GM12878 (cell line): ENCODE results near the gene CELF2. TPM values are rescaled to one million over a fixed set of nuclear protein-coding genes. Genes with fewer than 3 reads are reported as not detected.

Experiments used
- CBFB ChIP-seq: IDR thresholded peaks from 2 replicates; pipeline ENCODE4 v1.6.1; 2016; ENCODE audit warnings: antibody characterized with exemption, low read depth
- FOXM1 ChIP-seq: IDR thresholded peaks from 2 replicates; pipeline ENCODE4 v1.6.1; 2012; ENCODE audit warnings: low read depth, mild to moderate bottlenecking, inconsistent platforms, low read length, moderate library complexity
- MEF2B ChIP-seq: fragments of 450-650 bp; IDR thresholded peaks from 2 replicates; pipeline ENCODE4 v1.6.1; 2018; ENCODE audit warnings: mild to moderate bottlenecking, moderate library complexity; ENCODE audit not compliant: partially characterized antibody, poor library complexity, severe bottlenecking
- MXI1 ChIP-seq: fragments of 150-350 bp; IDR thresholded peaks from 2 replicates; pipeline ENCODE4 v1.6.1; 2011; ENCODE audit warnings: low read depth, mild to moderate bottlenecking, inconsistent platforms, low read length, improper control_type of control experiment
- MYC ChIP-seq: IDR thresholded peaks from 2 replicates; pipeline ENCODE4 v1.6.1; 2011; ENCODE audit warnings: mild to moderate bottlenecking, low read length, moderate library complexity, inconsistent platforms; ENCODE audit not compliant: insufficient read depth, insufficient replicate concordance, insufficient read length, severe bottlenecking
- NR2F1 ChIP-seq: fragments of 450-650 bp; conservative IDR thresholded peaks from 2 replicates; pipeline ENCODE4 v1.6.1; 2017; ENCODE audit warnings: mild to moderate bottlenecking
- POLR2AphosphoS5 ChIP-seq: IDR thresholded peaks from 2 replicates; pipeline ENCODE4 v1.6.1; 2011; ENCODE audit warnings: mild to moderate bottlenecking, low read length, inconsistent platforms
- SIX5 ChIP-seq: IDR thresholded peaks from 2 replicates; pipeline ENCODE4 v1.6.1; 2011; ENCODE audit warnings: mild to moderate bottlenecking, low read depth, low read length, moderate library complexity; ENCODE audit not compliant: severe bottlenecking
- STAT1 ChIP-seq: fragments of 450-650 bp; conservative IDR thresholded peaks from 2 replicates; pipeline ENCODE4 v1.6.1; 2014; ENCODE audit warnings: antibody characterized with exemption, mild to moderate bottlenecking
- SUPT20H ChIP-seq: IDR thresholded peaks from 2 replicates; pipeline ENCODE4 v1.6.1; 2011; ENCODE audit warnings: low read depth, mild to moderate bottlenecking, low read length, moderate library complexity, borderline replicate concordance; ENCODE audit not compliant: control insufficient read depth
- TCF12 ChIP-seq: IDR thresholded peaks from 2 replicates; pipeline ENCODE4 v1.6.1; 2011; ENCODE audit warnings: low read depth, mild to moderate bottlenecking, low read length
- ZNF207 ChIP-seq: fragments of 450-650 bp; IDR thresholded peaks from 2 replicates; pipeline ENCODE4 v1.6.1; 2014; ENCODE audit warnings: antibody characterized with exemption, mild to moderate bottlenecking, borderline replicate concordance
- polyA plus RNA-seq, 11 experiments: library from polyadenylated mRNA; depleted of rRNA in 4 of 11; unstranded in 6 of 11; stranded (reverse) in 5 of 11; fragments of >200 nt; fragmentation: Nextera tagmentation in 4 of 11; fragmentation: Illumina TruSeq in 1 of 11; extraction: Ambion mirVana in 4 of 11; extraction: Trizol in 1 of 11; gene quantifications; 1 replicate in 1 of 11; 2 replicates in 10 of 11; pipeline versions ENCODE4 v1.2.1 to v1.2.3, GENCODE V29; 2011 to 2016; ENCODE audit warnings: inconsistent platforms in 2 of 11, missing spikeins in 2 of 11, low read depth in 1 of 11
- total RNA-seq, 4 experiments: library from RNA; depleted of rRNA in 3 of 4; stranded (reverse); fragments of >200 nt in 3 of 4; fragmentation: Illumina TruSeq in 1 of 4; extraction: Trizol in 1 of 4; gene quantifications; 2 replicates each; pipeline versions ENCODE4 v1.2.1 to v1.2.3, GENCODE V29; 2013 to 2021
- TF ChIP-seq, protein P1 (sequence below): fragments of 450-650 bp; formaldehyde crosslinking; IDR thresholded peaks from 2 replicates; pipeline ENCODE4 v1.4.0; 2020; ENCODE audit warnings: mild to moderate bottlenecking, moderate library complexity
- TF ChIP-seq, protein P2 (sequence below): fragments of 450-650 bp; IDR thresholded peaks from 2 replicates; pipeline ENCODE4 v1.6.1; 2016; ENCODE audit warnings: mild to moderate bottlenecking, moderate library complexity, borderline replicate concordance
- TF ChIP-seq, protein P3 (sequence below): IDR thresholded peaks from 2 replicates; pipeline ENCODE4 v1.6.1; 2012; ENCODE audit warnings: improper control_type of control experiment, low read depth, low read length; ENCODE audit not compliant: insufficient replicate concordance

CELF2 gene
- total and polyA plus RNA-seq, 10 of the 15 experiments (the other 5 are each of a cell fraction or from before 2014, with no cell fraction given) = 20.8 to 129 (median 86.3) TPM

DNA sequence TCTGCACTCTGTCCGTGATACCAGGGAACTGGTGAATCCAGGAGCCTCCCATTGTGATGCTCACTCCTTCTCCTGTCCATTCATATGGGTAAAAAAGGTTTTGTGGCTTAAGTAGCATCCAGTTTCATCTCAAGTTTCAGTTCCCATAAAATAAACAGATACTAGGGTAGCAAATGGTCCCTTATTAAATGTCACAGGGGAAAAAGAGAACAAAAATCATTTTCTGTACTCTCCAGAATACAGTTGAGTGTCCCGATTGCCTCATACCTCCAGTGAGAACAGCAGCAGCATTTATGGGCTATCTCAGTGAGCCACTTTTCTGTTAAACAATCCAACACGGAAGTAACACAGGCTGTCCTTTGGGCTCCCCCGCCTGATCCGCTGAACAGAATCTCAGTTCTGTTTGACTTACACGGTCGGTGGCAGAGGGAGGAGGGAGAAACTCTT lies 179.6 kb downstream of the CELF2 start (continued):
- TF ChIP-seq, protein P1, sequence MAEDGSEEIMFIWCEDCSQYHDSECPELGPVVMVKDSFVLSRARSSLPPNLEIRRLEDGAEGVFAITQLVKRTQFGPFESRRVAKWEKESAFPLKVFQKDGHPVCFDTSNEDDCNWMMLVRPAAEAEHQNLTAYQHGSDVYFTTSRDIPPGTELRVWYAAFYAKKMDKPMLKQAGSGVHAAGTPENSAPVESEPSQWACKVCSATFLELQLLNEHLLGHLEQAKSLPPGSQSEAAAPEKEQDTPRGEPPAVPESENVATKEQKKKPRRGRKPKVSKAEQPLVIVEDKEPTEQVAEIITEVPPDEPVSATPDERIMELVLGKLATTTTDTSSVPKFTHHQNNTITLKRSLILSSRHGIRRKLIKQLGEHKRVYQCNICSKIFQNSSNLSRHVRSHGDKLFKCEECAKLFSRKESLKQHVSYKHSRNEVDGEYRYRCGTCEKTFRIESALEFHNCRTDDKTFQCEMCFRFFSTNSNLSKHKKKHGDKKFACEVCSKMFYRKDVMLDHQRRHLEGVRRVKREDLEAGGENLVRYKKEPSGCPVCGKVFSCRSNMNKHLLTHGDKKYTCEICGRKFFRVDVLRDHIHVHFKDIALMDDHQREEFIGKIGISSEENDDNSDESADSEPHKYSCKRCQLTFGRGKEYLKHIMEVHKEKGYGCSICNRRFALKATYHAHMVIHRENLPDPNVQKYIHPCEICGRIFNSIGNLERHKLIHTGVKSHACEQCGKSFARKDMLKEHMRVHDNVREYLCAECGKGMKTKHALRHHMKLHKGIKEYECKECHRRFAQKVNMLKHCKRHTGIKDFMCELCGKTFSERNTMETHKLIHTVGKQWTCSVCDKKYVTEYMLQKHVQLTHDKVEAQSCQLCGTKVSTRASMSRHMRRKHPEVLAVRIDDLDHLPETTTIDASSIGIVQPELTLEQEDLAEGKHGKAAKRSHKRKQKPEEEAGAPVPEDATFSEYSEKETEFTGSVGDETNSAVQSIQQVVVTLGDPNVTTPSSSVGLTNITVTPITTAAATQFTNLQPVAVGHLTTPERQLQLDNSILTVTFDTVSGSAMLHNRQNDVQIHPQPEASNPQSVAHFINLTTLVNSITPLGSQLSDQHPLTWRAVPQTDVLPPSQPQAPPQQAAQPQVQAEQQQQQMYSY (CRISPR knock-in tag) = no peak
- TF ChIP-seq MEF2B (peak; percentile 74), FOXM1 (peak; percentile 87), MYC (no peak), CBFB (peak; percentile 83; the same call in 1 of the 2 replicates), TCF12 (0 out of 2 replicates have a peak, but pooled peaks have one; percentile 9), NR2F1 (no peak; the same call in 1 of the 2 replicates), SIX5 (peak; percentile 6), ZNF207 (no peak; the same call in 1 of the 2 replicates), MXI1 (no peak), POLR2AphosphoS5 (peak; percentile 83), STAT1 (no peak), SUPT20H (no peak)
- TF ChIP-seq, protein P2, sequence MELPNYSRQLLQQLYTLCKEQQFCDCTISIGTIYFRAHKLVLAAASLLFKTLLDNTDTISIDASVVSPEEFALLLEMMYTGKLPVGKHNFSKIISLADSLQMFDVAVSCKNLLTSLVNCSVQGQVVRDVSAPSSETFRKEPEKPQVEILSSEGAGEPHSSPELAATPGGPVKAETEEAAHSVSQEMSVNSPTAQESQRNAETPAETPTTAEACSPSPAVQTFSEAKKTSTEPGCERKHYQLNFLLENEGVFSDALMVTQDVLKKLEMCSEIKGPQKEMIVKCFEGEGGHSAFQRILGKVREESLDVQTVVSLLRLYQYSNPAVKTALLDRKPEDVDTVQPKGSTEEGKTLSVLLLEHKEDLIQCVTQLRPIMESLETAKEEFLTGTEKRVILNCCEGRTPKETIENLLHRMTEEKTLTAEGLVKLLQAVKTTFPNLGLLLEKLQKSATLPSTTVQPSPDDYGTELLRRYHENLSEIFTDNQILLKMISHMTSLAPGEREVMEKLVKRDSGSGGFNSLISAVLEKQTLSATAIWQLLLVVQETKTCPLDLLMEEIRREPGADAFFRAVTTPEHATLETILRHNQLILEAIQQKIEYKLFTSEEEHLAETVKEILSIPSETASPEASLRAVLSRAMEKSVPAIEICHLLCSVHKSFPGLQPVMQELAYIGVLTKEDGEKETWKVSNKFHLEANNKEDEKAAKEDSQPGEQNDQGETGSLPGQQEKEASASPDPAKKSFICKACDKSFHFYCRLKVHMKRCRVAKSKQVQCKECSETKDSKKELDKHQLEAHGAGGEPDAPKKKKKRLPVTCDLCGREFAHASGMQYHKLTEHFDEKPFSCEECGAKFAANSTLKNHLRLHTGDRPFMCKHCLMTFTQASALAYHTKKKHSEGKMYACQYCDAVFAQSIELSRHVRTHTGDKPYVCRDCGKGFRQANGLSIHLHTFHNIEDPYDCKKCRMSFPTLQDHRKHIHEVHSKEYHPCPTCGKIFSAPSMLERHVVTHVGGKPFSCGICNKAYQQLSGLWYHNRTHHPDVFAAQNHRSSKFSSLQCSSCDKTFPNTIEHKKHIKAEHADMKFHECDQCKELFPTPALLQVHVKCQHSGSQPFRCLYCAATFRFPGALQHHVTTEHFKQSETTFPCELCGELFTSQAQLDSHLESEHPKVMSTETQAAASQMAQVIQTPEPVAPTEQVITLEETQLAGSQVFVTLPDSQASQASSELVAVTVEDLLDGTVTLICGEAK = no peak
- TF ChIP-seq, protein P3, sequence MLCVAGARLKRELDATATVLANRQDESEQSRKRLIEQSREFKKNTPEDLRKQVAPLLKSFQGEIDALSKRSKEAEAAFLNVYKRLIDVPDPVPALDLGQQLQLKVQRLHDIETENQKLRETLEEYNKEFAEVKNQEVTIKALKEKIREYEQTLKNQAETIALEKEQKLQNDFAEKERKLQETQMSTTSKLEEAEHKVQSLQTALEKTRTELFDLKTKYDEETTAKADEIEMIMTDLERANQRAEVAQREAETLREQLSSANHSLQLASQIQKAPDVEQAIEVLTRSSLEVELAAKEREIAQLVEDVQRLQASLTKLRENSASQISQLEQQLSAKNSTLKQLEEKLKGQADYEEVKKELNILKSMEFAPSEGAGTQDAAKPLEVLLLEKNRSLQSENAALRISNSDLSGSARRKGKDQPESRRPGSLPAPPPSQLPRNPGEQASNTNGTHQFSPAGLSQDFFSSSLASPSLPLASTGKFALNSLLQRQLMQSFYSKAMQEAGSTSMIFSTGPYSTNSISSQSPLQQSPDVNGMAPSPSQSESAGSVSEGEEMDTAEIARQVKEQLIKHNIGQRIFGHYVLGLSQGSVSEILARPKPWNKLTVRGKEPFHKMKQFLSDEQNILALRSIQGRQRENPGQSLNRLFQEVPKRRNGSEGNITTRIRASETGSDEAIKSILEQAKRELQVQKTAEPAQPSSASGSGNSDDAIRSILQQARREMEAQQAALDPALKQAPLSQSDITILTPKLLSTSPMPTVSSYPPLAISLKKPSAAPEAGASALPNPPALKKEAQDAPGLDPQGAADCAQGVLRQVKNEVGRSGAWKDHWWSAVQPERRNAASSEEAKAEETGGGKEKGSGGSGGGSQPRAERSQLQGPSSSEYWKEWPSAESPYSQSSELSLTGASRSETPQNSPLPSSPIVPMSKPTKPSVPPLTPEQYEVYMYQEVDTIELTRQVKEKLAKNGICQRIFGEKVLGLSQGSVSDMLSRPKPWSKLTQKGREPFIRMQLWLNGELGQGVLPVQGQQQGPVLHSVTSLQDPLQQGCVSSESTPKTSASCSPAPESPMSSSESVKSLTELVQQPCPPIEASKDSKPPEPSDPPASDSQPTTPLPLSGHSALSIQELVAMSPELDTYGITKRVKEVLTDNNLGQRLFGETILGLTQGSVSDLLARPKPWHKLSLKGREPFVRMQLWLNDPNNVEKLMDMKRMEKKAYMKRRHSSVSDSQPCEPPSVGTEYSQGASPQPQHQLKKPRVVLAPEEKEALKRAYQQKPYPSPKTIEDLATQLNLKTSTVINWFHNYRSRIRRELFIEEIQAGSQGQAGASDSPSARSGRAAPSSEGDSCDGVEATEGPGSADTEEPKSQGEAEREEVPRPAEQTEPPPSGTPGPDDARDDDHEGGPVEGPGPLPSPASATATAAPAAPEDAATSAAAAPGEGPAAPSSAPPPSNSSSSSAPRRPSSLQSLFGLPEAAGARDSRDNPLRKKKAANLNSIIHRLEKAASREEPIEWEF = peak; percentile 55
